Transverse colon (tissue), 4 donors: Measurements from ENCODE around the gene DCP2.

Experiments used
- EP300 ChIP-seq: sonication (generic); formaldehyde crosslinking; IDR thresholded peaks from one replicate; pipeline ENCODE4 v1.6.1; 2017; ENCODE audit warnings: antibody characterized with exemption, low read depth
- POLR2A ChIP-seq: fragments of 450-650 bp; IDR thresholded peaks from one replicate; pipeline ENCODE4 v1.6.1; 2016; ENCODE audit warnings: antibody characterized with exemption, mild to moderate bottlenecking, moderate library complexity
- POLR2AphosphoS5 ChIP-seq, 3 donors: sonication (generic); formaldehyde crosslinking; IDR thresholded peaks; one replicate each; pipeline ENCODE4 v1.6.1; 2016; ENCODE audit warnings: antibody characterized with exemption in 3 of 3
- TF ChIP-seq, protein P1 (sequence below), 5 experiments: fragments of 200-600 bp in 3 of 5; fragments of 450-650 bp in 2 of 5; sonication (generic) in 3 of 5; IDR thresholded peaks; 1 replicate in 2 of 5; 2 replicates in 3 of 5; pipeline ENCODE4 v1.5.1; 2016 to 2017; ENCODE audit warnings: antibody characterized with exemption in 5 of 5, inconsistent platforms in 3 of 5, mild to moderate bottlenecking in 2 of 5, moderate library complexity in 1 of 5

DNA sequence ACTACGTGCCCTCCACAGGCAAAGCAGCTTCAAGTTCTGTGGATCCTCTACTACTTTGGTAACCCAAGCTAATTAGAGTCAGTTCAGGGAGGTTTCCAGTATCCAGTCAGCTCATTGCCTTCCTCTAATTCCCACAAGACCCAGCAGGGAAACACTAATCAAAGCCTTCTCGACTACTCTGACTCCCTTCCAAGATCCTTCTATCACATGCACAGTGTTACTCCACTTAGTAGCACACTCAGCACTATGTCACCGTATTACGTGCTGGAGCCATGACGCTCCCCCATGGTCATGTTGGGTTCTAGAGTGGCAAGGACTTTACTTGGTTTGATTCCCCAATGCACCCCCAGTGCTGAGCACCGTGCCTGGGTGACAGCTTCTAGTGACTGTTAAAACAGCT, 53.0 kb downstream of the DCP2 start:
- TF ChIP-seq, protein P1, sequence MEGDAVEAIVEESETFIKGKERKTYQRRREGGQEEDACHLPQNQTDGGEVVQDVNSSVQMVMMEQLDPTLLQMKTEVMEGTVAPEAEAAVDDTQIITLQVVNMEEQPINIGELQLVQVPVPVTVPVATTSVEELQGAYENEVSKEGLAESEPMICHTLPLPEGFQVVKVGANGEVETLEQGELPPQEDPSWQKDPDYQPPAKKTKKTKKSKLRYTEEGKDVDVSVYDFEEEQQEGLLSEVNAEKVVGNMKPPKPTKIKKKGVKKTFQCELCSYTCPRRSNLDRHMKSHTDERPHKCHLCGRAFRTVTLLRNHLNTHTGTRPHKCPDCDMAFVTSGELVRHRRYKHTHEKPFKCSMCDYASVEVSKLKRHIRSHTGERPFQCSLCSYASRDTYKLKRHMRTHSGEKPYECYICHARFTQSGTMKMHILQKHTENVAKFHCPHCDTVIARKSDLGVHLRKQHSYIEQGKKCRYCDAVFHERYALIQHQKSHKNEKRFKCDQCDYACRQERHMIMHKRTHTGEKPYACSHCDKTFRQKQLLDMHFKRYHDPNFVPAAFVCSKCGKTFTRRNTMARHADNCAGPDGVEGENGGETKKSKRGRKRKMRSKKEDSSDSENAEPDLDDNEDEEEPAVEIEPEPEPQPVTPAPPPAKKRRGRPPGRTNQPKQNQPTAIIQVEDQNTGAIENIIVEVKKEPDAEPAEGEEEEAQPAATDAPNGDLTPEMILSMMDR (IDR thresholded peaks at IDR 0.05), result no peak
- TF ChIP-seq POLR2AphosphoS5 (IDR thresholded peaks at IDR 0.05) (no peak), POLR2A (no peak), EP300 (no peak)
